Measurements from ENCODE around the gene POU2F1. TPM values are rescaled to one million over a fixed set of nuclear protein-coding genes. Genes with fewer than 3 reads are reported as not detected.
A peak's percentile ranks its signal among the peaks of the same experiment; 100 is the strongest.

Gene POU2F1
- total RNA-seq (2022) (25.3 and 25.4 TPM in 2 replicates), Bru-seq, nascent RNA (percentile 83 among the genes with signal in this experiment), BruChase-seq, experiment 1, labeled RNA remaining after a 6-hour chase (percentile 73 among the genes with signal in this experiment), BruChase-seq, experiment 2, labeled RNA remaining after a 2-hour chase (percentile 78 among the genes with signal in this experiment)
- long read RNA-seq, full-length matches to known transcripts: 9 of 26 reads
- long read RNA-seq, partial matches to known transcripts: 13 of 26 reads
- long read RNA-seq, other reads (novel, unspliced or antisense): 4 of 26 reads

DNA sequence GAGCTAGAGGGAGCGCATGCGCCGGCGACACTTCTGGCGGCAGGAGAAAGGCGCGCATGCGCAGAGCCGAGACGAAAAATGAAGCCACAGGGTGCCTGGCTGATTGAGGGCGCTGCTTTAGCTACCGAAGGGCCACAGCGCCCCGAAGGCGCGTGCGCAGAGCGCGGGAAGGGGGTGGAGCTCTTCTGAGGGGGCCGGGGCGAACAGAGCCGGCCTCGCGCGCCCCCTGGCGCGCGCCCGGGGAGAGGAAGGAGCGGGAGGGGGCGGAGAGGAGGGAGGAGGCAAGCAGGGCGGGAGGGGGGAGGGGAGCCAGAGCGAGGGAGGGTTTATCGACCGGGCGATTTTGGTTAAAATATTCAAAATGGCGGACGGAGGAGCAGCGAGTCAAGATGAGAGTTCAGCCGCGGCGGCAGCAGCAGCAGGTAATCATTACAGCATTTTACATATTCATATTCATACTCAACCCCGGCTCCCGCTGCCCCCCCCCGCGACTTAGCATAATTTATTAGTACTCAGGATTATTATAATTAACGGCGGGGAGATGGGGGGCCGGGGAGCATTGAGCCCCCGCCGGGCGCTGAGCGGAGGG lies at the start of gene POU2F1:
TSS of gene POU2F1 (plus strand) at position 350 of the 589 bp plus-strand sequence. CDS start at position 362, 12 bp downstream.
- peak; percentile 98 for DNase-seq
- TF ChIP-seq, protein P1, sequence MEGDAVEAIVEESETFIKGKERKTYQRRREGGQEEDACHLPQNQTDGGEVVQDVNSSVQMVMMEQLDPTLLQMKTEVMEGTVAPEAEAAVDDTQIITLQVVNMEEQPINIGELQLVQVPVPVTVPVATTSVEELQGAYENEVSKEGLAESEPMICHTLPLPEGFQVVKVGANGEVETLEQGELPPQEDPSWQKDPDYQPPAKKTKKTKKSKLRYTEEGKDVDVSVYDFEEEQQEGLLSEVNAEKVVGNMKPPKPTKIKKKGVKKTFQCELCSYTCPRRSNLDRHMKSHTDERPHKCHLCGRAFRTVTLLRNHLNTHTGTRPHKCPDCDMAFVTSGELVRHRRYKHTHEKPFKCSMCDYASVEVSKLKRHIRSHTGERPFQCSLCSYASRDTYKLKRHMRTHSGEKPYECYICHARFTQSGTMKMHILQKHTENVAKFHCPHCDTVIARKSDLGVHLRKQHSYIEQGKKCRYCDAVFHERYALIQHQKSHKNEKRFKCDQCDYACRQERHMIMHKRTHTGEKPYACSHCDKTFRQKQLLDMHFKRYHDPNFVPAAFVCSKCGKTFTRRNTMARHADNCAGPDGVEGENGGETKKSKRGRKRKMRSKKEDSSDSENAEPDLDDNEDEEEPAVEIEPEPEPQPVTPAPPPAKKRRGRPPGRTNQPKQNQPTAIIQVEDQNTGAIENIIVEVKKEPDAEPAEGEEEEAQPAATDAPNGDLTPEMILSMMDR (IDR thresholded peaks at IDR 0.05; ENCODE audit: unreplicated experiment): peak; percentile 63
- Mint-ChIP-seq H3K4me1 (ENCODE audit: low read depth, unreplicated experiment) (peaks cover 25% of the 10 kb centered on the region), H3K27ac (ENCODE audit: unreplicated experiment) (peak within 1 kb of the TSS; percentile 87), H3K36me3 (ENCODE audit: insufficient read depth, unreplicated experiment) (peaks cover 50% of the 10 kb centered on the region), H3K4me3 (ENCODE audit: low read depth, unreplicated experiment) (peak within 1 kb of the TSS; percentile 79), H3K9me3 (ENCODE audit: low read depth, unreplicated experiment) (peaks cover 3% of the 10 kb centered on the region), H3K27me3 (ENCODE audit: unreplicated experiment) (no peaks in the 10 kb centered on the region)
- intact Hi-C loops (cut with micrococcal nuclease; ENCODE audit: unreplicated experiment): loop anchor here (1.0 to 10.0 kb wide), 4 partner anchors 96 to 306 kb away; no protein-coding TSS in a partner anchor
- BruUV-seq (replicated peaks): no TSS peak
- CTCF ChIA-PET: interaction anchor here (0.5 to 2.1 kb wide), 43 partner anchors 9 to 1075 kb away, joined by 3 to 17 read pairs (median 4); partner anchors contain the start of gene TADA1

DNA sequence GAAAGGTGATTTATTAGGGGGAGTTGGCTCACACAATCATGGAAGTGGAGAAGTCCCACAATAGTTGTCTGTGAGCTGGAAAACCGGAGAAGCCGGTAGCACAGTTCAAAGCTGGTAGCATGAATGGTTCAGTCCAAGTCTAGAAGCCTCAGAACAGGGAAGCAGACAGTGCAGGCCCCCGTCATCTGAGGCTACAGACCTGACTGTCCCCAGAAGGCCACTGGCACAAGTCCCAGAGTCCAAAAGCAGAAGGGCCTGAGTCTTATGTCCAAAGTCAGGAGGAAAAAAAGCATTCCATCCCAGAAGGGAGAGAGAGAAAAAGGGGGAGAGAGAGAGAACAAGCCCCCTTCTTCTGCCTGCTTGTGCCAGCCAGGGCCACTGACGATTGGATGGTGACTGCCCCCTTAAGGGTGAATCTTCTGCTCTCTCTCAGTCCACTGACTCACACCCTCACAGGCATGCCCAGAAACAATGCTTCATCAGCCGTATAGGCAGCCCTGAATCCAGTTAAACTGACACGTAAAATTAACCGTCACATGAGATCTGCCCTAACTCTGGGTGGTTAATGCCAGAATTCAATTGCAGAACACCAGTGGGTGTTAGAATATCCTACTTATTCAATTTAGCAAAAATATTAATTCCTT lies 49.3 kb upstream of the POU2F1 start:
- BruUV-seq (replicated peaks): no TSS peak
- Mint-ChIP-seq H3K9me3 (ENCODE audit: low read depth, unreplicated experiment) (no peaks in the 10 kb centered on the region), H3K4me3 (ENCODE audit: low read depth, unreplicated experiment) (no peak overlapping the region), H3K27me3 (ENCODE audit: unreplicated experiment) (no peaks in the 10 kb centered on the region), H3K36me3 (ENCODE audit: insufficient read depth, unreplicated experiment) (no peaks in the 10 kb centered on the region), H3K27ac (ENCODE audit: unreplicated experiment) (no peak overlapping the region), H3K4me1 (ENCODE audit: low read depth, unreplicated experiment) (no peaks in the 10 kb centered on the region)
- CTCF ChIA-PET: interaction anchor here (0.6 kb wide), 1 partner anchor 503 kb away, joined by 3 read pairs; no protein-coding TSS in a partner anchor
- intact Hi-C loops (cut with micrococcal nuclease; ENCODE audit: unreplicated experiment): no loop called here
- TF ChIP-seq, protein P1 (IDR thresholded peaks at IDR 0.05; ENCODE audit: unreplicated experiment): no peak
- no peak for DNase-seq

DNA sequence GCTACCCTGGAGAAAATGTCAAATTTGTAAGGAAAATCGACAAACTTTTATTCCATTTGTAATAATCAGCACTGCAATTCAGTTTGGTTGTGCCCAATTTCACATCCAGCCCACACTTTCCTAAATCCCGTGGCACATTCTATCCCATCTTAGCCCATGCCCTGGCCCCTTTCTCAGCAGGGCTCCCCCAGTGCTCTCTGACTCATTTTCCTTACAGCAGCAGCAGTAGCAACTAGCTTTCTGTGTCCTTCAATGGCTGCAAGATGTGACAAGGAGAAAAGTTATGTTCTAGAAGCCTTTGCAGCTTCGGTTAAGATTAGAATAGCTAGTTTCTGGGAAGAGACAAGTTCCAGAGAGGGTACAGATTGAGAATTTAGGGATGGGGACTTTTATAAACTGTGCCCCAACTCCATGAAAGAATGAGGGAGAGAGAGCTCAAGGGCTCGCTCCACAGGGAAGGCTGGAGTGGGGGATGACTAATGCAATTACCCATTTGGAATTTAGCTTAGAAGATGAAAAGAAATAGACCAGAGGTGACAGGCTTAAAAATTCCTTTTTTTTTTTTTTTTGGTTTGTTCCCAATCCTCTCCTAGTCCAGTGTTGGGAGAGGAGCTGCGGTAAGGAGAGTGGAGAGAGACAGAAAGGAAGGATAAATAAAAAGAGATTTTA lies 47.0 kb upstream of the POU2F1 start:
- intact Hi-C loops (cut with micrococcal nuclease; ENCODE audit: unreplicated experiment): no loop called here
- DNase-seq: no peak
- BruUV-seq (replicated peaks): no TSS peak
- Mint-ChIP-seq H3K4me3 (ENCODE audit: low read depth, unreplicated experiment) (no peak overlapping the region), H3K27me3 (ENCODE audit: unreplicated experiment) (no peaks in the 10 kb centered on the region), H3K9me3 (ENCODE audit: low read depth, unreplicated experiment) (no peaks in the 10 kb centered on the region), H3K4me1 (ENCODE audit: low read depth, unreplicated experiment) (no peaks in the 10 kb centered on the region), H3K36me3 (ENCODE audit: insufficient read depth, unreplicated experiment) (no peaks in the 10 kb centered on the region), H3K27ac (ENCODE audit: unreplicated experiment) (no peak overlapping the region)
- TF ChIP-seq, protein P1 (IDR thresholded peaks at IDR 0.05; ENCODE audit: unreplicated experiment): no peak
- CTCF ChIA-PET: interaction anchor here (0.7 to 0.9 kb wide), 2 partner anchors 11 to 235 kb away, joined by 5 to 6 read pairs; no protein-coding TSS in a partner anchor

DNA sequence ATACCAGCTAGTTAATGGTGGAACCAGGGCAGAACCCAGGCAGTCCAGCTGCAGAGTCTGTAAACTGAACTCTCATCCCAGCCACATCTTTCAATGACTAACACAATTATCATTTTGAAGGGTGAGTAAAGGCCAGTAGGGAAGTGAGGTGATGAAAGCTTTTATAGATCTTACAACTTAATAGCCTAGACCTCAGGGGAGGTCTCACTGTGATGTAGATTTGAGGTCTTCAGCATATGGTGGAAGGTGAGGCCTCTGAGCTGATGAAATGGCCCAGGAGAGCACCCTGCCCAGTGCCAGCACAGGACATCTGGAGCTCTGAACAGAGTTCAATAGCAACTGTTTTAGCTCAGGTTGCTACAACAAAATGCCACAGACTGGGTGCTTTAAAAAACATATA lies 44.8 kb upstream of the POU2F1 start:
- intact Hi-C loops (cut with micrococcal nuclease; ENCODE audit: unreplicated experiment): no loop called here
- Mint-ChIP-seq H3K4me3 (ENCODE audit: low read depth, unreplicated experiment) (no peak overlapping the region), H3K9me3 (ENCODE audit: low read depth, unreplicated experiment) (no peaks in the 10 kb centered on the region), H3K27me3 (ENCODE audit: unreplicated experiment) (peaks cover 9% of the 10 kb centered on the region), H3K36me3 (ENCODE audit: insufficient read depth, unreplicated experiment) (no peaks in the 10 kb centered on the region), H3K27ac (ENCODE audit: unreplicated experiment) (no peak overlapping the region), H3K4me1 (ENCODE audit: low read depth, unreplicated experiment) (no peaks in the 10 kb centered on the region)
- BruUV-seq (replicated peaks): no TSS peak
- TF ChIP-seq, protein P1 (IDR thresholded peaks at IDR 0.05; ENCODE audit: unreplicated experiment): no peak
- CTCF ChIA-PET: no interaction called here
- DNase-seq: no peak
